Activated naive CD8-positive, alpha-beta T cell treated with anti-CD3 and anti-CD28 coated beads for 36 hours (primary cell): ENCODE results near the gene PTPRN2. TPM values are rescaled to one million over a fixed set of nuclear protein-coding genes. Genes with fewer than 3 reads are reported as not detected.

Experiments used
- DNase-seq: peaks from one replicate; pipeline ENCODE4 v3.0.0; 2021
- H3K27ac Mint-ChIP-seq: one replicate; pipeline ENCODE4 v1.8.0; 2022; ENCODE audit warnings: mild to moderate bottlenecking, moderate library complexity, mixed read lengths
- H3K27me3 Mint-ChIP-seq: one replicate; pipeline ENCODE4 v1.8.0; 2022; ENCODE audit warnings: mild to moderate bottlenecking, mixed read lengths
- H3K36me3 Mint-ChIP-seq: one replicate; pipeline ENCODE4 v1.8.0; 2021; ENCODE audit warnings: mild to moderate bottlenecking, mixed read lengths
- H3K4me1 Mint-ChIP-seq: one replicate; pipeline ENCODE4 v1.8.0; 2021; ENCODE audit warnings: mixed read lengths
- H3K4me3 Mint-ChIP-seq: one replicate; pipeline ENCODE4 v1.8.0; 2022; ENCODE audit warnings: mild to moderate bottlenecking, moderate library complexity, mixed read lengths
- H3K9me3 Mint-ChIP-seq: one replicate; pipeline ENCODE4 v1.8.0; 2022; ENCODE audit warnings: mixed read lengths
- total RNA-seq, 2 experiments: library from RNA; stranded (reverse); gene quantifications; one replicate each; pipeline ENCODE4 v1.2.3, GENCODE V29; 2021

Gene PTPRN2
- total RNA-seq, 2 experiments from 2014 or later, result 0.72 to 0.74 TPM

DNA sequence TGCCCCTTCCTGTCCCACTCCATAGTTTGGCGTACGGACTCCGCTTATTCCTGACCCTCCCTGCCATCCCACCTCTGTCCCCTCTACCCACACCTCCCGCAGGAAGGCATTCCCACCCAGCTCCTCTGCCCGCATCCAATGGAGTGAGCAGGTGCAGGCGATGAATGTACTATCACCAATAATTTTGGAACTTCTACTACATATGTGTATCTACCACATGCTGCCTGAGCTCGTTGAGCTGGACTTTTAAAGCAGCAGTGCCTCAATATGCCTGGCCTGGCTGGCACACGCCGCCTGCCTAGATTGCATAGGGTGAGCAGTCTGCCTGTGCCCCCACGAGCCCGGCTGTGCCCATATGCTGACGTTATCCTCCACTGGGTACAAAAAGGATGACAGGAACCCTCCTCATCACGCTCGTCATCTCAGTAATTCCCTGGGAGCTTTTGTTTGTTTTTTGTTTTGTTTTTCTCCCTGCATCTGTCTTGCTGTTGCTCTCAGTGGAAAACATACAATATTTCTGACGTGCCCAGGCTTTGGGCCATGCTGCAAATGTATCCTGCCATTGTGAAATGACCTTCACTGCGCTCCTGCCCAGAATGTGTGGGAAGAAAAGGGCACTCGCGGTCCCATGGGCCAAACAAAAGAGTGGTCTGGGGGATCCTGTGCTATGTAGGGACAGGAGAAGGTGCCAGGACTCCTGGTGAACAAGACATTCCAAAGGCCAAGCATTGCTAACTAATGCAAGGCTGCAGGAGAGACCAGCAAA, 302.8 kb downstream of the PTPRN2 start:
- Mint-ChIP-seq H3K4me3 (no peak overlapping the region), H3K27me3 (no peaks in the 10 kb centered on the region), H3K9me3 (peaks cover 13% of the 10 kb centered on the region), H3K27ac (no peak overlapping the region), H3K36me3 (no peaks in the 10 kb centered on the region), H3K4me1 (no peaks in the 10 kb centered on the region)
- DNase-seq, result no peak

DNA sequence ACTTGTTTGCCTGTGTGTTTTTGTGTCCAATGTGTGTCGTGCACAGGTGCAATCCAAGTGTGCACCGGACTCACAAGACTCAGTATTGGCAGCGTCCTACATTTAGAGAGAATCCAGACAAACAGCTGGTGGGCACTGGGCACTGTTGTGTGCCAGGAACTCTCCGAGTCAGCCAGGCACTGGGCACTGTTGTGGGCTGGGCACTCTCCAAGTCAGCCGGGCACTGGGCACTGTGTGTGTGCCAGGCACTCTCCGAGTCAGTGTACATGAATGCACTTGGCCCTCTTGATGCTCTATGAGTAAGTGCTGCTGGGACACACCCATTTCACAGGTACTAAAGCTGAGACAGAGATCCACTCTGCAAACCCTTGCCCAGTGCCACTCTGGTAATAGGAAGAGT, 303.5 kb downstream of the PTPRN2 start:
- H3K36me3 Mint-ChIP-seq, result no peaks in the 10 kb centered on the region
- no peaks in the 10 kb centered on the region for H3K27me3 Mint-ChIP-seq
- DNase-seq, result no peak
- H3K4me3 Mint-ChIP-seq, result no peak overlapping the region
- H3K27ac Mint-ChIP-seq, result no peak overlapping the region
- peaks cover 8% of the 10 kb centered on the region for H3K9me3 Mint-ChIP-seq
- H3K4me1 Mint-ChIP-seq, result no peaks in the 10 kb centered on the region

DNA sequence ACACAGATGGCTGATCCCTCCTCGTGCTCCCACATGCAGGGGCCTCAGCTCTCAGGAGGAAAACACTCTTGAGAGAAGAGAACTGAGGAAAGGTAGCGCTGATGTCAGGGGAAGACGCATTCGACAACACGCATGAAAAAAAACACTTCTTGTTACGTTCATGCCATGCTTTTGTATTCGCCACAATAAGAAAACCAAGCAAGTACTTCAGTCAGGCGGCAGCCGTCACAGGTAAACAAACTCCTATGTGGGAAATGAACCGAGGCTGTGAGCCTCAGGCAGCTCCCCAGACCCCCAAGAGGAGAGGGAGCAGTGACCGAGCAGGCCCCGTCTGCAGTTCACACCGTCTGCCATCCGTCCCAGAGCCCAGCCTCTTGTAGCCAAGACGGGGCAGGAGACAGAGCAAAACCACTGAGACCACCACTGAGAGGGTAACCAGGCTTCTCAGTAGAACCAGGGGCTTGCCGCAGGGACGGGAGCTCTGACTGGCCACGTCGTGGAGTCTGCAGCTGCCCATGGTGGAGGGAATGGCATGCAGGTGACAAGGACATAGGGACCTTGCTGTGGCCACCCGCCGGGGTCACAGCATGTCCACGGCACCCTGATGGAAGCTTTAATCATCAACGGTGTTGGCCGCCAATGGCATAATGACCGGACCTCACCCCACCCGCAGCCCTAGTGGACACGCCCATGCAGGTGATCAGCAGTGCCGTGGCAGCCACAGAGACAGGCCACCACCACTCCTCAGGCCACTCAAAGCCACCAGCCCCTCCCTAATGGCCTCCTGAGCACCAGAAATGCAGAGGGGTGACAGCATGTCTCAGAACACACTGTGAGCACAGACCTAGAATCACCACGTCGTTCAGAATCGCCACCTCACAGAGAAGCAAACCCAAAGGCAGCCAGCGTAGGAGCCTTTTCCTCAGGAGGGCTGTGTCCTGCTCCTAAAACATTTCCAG, 304.3 kb downstream of the PTPRN2 start:
- H3K36me3 Mint-ChIP-seq, result no peaks in the 10 kb centered on the region
- H3K9me3 Mint-ChIP-seq, result peaks cover 6% of the 10 kb centered on the region
- H3K27me3 Mint-ChIP-seq, result no peaks in the 10 kb centered on the region
- no peak for DNase-seq
- H3K27ac Mint-ChIP-seq, result no peak overlapping the region
- no peaks in the 10 kb centered on the region for H3K4me1 Mint-ChIP-seq
- H3K4me3 Mint-ChIP-seq, result no peak overlapping the region

DNA sequence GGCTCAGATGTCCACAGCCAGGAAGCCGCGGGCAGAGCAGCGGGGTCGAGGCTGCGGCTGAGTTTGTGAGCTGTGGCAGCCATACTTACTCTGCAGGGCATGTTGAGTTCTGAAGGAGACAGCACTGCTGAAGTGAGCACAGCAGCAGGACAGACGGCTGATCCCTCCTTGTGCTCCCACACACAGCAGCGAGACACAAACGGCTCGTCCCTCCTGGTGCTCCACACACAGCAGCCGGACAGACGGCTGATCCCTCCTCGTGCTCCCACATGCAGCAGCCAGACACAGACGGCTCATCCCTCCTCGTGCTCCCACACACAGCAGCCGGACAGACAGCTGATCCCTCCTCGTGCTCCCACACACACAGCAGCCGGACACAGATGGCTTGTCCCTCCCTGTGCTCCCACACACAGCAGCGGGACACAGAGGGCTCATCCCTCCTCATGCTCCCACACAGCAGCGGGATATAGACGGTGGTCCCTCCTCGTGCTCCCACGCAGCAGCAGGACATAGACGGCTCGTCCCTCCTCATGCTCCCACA, 305.1 kb downstream of the PTPRN2 start:
- H3K27me3 Mint-ChIP-seq, result no peaks in the 10 kb centered on the region
- no peaks in the 10 kb centered on the region for H3K36me3 Mint-ChIP-seq
- H3K27ac Mint-ChIP-seq, result no peak overlapping the region
- H3K4me3 Mint-ChIP-seq, result no peak overlapping the region
- H3K4me1 Mint-ChIP-seq, result no peaks in the 10 kb centered on the region
- peaks cover 6% of the 10 kb centered on the region for H3K9me3 Mint-ChIP-seq
- DNase-seq, result no peak

DNA sequence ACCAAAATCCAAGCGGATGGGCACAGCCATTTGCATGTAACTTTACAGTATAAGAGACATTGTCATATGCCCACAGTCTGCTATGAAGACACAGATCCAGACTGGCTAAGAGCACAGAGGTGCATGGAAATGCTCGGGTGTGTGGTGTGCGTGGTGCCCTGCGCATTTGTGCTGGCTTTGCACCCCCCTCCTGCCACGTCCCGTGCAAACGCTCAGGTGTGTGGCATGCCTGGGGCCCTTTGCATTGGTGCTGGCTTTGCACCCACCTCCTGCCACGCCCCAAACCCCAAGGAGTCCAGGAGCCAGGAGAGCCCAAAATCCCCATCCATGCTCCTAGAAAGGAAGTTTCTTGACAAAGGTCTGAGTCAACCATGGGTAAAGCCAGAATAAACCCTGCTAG, 306.2 kb downstream of the PTPRN2 start:
- no peak for DNase-seq
- H3K4me1 Mint-ChIP-seq, result no peaks in the 10 kb centered on the region
- H3K9me3 Mint-ChIP-seq, result no peaks in the 10 kb centered on the region
- H3K27me3 Mint-ChIP-seq, result no peaks in the 10 kb centered on the region
- H3K27ac Mint-ChIP-seq, result no peak overlapping the region
- H3K36me3 Mint-ChIP-seq, result no peaks in the 10 kb centered on the region
- H3K4me3 Mint-ChIP-seq, result no peak overlapping the region

DNA sequence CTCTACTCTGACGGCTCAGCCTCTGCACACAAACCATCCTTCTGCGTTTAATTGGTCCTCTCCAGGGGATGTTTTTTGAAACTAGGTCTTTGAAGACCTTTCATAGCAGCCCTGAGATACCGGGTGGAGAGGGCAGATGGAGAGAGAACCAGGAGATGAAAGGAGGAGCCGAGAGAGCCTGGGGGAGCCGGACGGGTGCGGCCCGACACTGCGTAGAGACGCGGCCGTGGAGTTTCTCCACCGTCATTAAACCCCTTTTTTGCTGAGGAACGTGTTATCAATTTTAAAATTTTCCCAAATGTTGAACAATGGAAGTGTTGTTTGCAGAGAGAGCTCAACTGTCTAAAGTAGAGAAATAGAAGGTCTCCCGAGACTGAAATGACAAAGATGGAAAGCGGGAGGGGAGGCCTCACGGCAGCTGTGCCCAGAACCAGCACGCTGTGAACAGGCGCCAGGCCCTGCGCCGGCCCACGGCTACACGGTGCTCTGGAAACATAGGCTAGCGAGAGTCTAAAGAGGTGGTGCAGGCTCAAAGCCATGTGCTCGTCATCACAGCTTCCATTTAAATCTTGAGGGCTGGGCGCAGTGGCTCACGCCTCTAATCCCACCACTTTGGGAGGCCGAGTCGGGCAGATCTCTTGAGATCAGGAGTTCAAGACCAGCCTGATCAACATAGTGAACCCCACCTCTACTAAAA, 307.0 kb downstream of the PTPRN2 start:
- no peak overlapping the region for H3K27ac Mint-ChIP-seq
- no peaks in the 10 kb centered on the region for H3K9me3 Mint-ChIP-seq
- no peaks in the 10 kb centered on the region for H3K36me3 Mint-ChIP-seq
- no peaks in the 10 kb centered on the region for H3K4me1 Mint-ChIP-seq
- no peak for DNase-seq
- H3K4me3 Mint-ChIP-seq, result no peak overlapping the region
- H3K27me3 Mint-ChIP-seq, result no peaks in the 10 kb centered on the region

DNA sequence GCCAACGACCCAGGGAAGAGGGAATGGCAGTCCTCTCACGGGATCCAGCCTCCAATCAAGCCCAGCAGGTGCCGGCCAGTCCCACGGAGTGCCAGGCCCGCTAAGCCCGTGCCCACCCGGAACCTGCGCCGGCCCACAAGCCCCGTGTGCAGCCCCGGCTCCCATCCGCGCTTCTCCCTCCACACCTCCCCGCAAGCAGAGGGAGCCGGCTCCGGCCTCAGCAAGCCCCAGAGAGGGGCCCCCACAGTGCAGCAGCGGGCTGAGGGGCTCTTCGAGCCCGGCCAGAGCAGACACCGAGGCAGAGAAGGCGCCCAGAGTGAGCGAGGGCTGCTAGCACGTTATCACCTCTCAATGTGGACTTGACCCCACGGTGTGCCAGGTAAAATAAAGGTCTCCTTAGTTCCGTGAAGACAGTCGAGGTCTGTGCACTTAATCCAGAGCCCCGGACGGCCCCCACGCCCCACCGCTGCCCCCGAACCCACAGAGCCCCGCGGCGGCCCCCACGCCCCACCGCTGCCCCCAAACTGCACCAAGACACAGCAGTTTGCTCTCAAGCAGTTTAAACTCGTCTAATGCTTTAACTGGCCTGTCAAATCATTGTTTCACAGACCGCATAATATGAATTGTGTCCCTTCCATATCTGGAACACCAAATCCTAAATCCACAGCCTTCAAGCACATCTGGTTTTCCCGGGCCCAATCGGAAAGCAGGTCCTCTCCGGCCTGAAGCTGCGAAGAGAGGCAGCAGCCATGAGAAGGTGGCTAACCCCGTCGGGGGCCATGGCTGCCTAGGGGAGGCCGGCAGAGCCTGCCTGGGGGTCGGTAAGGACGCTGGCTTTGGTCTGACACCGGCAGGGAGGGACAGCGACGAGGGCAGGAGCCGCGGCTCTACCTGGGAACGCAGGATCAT, 307.8 kb downstream of the PTPRN2 start:
- Mint-ChIP-seq H3K27ac (no peak overlapping the region), H3K4me1 (no peaks in the 10 kb centered on the region), H3K27me3 (no peaks in the 10 kb centered on the region), H3K36me3 (no peaks in the 10 kb centered on the region), H3K9me3 (no peaks in the 10 kb centered on the region), H3K4me3 (no peak overlapping the region)
- no peak for DNase-seq

DNA sequence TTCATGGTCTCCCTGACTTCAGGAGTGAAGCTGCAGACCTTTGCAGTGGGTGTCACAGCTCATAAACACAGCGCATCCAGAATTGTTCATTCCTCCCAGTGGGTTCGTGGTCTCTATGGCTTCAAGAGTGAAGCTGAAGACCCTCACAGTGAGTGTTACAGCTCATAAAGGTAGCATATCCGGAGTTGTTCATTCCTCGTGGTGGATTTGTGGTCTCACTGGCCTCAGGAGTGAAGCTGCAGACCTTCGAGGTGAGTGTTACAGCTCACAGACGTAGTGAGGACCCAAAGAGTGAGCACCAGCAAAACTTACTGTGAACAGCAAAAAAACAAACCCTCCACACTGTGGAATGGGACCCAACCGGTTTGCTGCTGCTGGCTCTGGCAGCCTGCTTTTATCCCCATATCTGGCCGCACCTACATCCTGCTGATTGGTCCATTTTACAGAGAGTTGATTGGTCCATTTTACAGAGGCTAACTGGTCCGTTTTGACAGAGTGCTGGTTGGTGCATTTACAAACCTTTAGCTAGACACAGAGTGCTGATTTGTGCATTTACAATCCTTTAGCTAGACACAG, 308.8 kb downstream of the PTPRN2 start:
- no peak for DNase-seq
- Mint-ChIP-seq H3K9me3 (no peaks in the 10 kb centered on the region), H3K4me1 (no peaks in the 10 kb centered on the region), H3K27ac (no peak overlapping the region), H3K36me3 (no peaks in the 10 kb centered on the region), H3K27me3 (no peaks in the 10 kb centered on the region), H3K4me3 (no peak overlapping the region)

DNA sequence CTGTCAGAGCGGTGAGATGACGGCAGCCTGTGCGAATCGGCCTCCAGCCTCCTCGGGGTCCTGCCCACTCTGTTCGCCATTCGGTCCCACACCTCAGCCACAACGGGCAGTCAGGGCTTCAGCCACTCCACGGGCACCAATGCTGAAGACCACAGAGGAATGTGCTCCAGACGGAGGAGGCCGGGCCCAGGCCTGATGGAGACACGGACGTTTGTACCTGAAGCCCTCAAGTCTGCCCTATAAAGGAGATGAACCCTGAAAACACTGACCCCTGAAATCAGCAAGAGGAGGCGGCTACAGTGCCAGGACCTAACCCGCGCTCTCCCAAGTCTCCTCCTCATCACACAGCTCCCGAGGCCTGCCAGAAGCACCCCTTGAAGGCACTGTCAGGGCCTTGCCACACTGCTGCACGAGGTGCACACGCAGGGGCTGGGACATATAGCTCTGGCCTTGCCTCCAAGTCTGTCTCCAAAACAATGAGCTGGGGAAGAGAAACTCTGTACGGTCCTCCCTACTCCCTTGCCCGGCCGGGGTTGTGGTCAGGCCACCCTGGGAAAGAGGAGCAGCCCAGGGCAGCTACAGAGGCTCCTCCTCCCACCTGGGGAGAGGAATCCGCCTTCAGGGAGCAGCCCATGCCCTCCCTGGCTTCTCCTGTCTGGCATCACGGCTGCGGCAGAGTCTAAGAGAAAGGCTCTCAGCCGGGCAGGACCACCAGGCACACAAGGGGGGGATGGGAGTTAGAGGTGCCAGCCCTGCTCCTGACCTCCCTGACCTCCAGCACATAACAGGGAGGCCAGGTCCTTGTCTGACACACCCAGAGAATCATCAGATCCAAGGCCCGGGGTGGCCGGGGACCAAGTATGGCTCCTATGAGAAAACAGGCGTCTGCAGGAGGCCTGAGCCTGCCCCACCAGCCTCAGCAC, 310.1 kb downstream of the PTPRN2 start:
- no peaks in the 10 kb centered on the region for H3K4me1 Mint-ChIP-seq
- H3K4me3 Mint-ChIP-seq, result no peak overlapping the region

DNA sequence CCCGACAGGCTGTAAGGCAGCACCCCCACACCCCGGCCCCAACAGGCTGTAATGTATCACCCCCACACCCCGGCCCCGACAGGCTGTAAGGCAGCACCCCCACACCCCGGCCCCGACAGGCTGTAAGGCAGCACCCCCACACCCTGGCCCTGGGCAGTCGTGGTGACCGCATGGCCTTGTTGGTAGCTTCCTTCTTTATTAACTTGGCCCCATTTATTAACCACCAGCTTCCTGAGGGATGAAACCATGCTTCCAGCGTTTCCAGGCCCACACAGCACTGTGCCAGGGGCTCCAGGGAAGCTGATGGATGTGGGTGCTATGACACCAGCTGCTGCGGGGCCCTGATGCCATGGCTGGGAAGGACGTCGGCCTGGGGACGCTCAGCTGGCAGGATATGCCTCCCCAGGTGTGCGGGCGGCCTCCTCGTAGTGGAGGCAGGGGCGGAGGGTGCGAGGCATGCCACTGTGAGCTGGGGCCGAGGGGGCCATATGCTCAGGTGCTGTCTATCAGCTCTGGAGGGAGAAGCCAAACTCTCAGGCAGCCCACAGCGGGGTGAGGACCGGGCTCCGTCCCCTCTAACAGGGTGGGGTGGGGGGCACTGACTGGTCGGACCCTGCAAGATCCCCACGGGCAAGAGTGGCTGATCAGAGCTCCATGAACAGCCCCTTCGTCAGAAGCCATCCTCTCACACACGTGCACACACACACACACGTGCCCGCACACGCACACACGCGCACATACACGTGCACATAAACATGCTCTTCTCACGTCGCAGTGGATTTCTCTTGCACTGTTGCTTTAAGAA, 311.0 kb downstream of the PTPRN2 start:
- H3K4me3 Mint-ChIP-seq, result no peak overlapping the region
- no peaks in the 10 kb centered on the region for H3K27me3 Mint-ChIP-seq
- H3K27ac Mint-ChIP-seq, result no peak overlapping the region
- no peaks in the 10 kb centered on the region for H3K36me3 Mint-ChIP-seq
- no peaks in the 10 kb centered on the region for H3K9me3 Mint-ChIP-seq
- no peak for DNase-seq
- no peaks in the 10 kb centered on the region for H3K4me1 Mint-ChIP-seq

More for the DNA sequence above, 310.1 kb downstream of the PTPRN2 start:
- DNase-seq, result no peak
- Mint-ChIP-seq H3K36me3 (no peaks in the 10 kb centered on the region), H3K27me3 (no peaks in the 10 kb centered on the region), H3K9me3 (no peaks in the 10 kb centered on the region), H3K27ac (no peak overlapping the region)

DNA sequence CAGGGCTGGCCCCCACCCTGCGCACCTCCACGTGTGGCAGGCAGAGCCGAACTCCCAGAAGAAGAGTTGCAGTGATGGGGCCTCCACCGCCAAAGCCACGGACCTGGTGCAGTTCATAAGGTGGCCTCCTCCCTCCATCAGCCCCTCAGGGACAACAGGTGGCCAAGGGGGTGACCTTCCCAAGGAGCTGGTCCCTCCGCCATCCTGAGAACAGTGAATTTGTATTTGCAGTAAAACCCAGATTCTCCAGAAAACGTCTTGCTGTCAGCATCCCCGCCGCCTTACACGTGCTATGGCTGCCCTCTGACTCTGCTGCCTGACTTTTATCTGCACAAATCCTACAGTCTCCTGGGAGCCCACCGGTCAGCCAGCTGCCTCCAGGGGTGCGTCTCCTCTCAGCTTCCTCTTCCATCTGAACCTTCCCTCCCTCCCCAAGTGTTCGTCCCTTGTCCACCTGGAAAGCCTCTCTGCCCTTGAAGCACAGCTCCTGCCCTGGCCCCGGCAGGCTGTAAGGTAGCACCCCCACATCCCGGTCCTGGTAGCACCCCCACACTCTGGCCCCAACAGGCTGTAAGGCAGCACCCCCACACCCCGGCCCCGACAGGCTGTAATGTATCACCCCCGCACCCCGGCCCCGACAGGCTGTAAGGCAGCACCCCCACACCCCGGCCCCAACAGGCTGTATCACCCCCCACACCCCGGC, 311.8 kb downstream of the PTPRN2 start:
- no peaks in the 10 kb centered on the region for H3K36me3 Mint-ChIP-seq
- H3K9me3 Mint-ChIP-seq, result no peaks in the 10 kb centered on the region
- H3K4me1 Mint-ChIP-seq, result no peaks in the 10 kb centered on the region
- H3K27me3 Mint-ChIP-seq, result no peaks in the 10 kb centered on the region
- no peak overlapping the region for H3K27ac Mint-ChIP-seq
- DNase-seq, result no peak
- no peak overlapping the region for H3K4me3 Mint-ChIP-seq

DNA sequence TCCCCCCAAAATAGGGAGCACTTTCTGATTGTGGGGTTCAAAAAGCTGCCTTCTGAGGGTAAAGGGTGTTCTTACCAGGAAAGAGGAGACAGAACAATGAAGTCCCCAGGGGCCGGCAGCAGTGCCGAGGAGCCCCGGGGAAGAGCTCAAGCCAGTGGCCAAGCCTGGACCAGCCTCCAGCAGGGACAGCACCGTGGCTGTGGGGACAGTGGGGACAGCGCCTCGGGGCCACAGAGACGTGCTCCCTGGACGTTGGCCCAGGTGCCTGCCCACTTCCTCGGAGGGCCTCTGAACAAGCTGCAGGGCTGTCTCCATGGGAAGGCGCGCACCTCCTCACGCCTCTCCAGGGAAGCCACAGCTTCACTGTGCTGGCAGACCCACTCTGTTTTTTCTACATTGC, 312.6 kb downstream of the PTPRN2 start:
- Mint-ChIP-seq H3K27me3 (no peaks in the 10 kb centered on the region), H3K27ac (no peak overlapping the region), H3K4me3 (no peak overlapping the region), H3K36me3 (no peaks in the 10 kb centered on the region), H3K9me3 (no peaks in the 10 kb centered on the region), H3K4me1 (no peaks in the 10 kb centered on the region)
- no peak for DNase-seq
